Liver (tissue), 9 donors: ENCODE results near the gene OTUD5. TPM values are rescaled to one million over a fixed set of nuclear protein-coding genes. Genes with fewer than 3 reads are reported as not detected.
A peak's percentile ranks its signal among the peaks of the same experiment; 100 is the strongest.

Experiments used
- DNase-seq: peaks from one replicate; pipeline ENCODE4 v3.0.0-alpha.2; 2017; ENCODE audit warnings: low spot score
- H3K27ac ChIP-seq, 2 donors: one replicate each; pipeline ENCODE4 v1.7.0; 2013; ENCODE audit warnings: inconsistent platforms in 2 of 2, low read length in 2 of 2, control low read depth in 1 of 2, low read depth in 1 of 2, mild to moderate bottlenecking in 1 of 2
- H3K27me3 ChIP-seq, 4 donors: one replicate each; pipeline versions ENCODE4 v1.6.1 to v1.7.0; 2013; ENCODE audit warnings: low read length in 3 of 4, inconsistent platforms in 1 of 4, mild to moderate bottlenecking in 1 of 4, moderate library complexity in 1 of 4; ENCODE audit not compliant: control insufficient read depth in 4 of 4, insufficient read depth in 4 of 4
- H3K36me3 ChIP-seq, 4 donors: one replicate each; pipeline versions ENCODE4 v1.6.1 to v1.7.0; 2013; ENCODE audit warnings: low read length in 3 of 4, mild to moderate bottlenecking in 3 of 4, low read depth in 1 of 4, moderate library complexity in 1 of 4; ENCODE audit not compliant: control insufficient read depth in 4 of 4, insufficient read depth in 3 of 4
- H3K4me1 ChIP-seq, 4 donors: one replicate each; pipeline versions ENCODE4 v1.6.1 to v1.7.0; 2013; ENCODE audit warnings: low read length in 3 of 4, mild to moderate bottlenecking in 3 of 4, moderate library complexity in 1 of 4; ENCODE audit not compliant: control insufficient read depth in 4 of 4, insufficient read depth in 4 of 4
- H3K4me3 ChIP-seq, 3 donors: one replicate each; pipeline versions ENCODE4 v1.6.1 to v1.7.0; 2013; ENCODE audit warnings: low read length in 3 of 3, control low read depth in 1 of 3, low read depth in 1 of 3, mild to moderate bottlenecking in 1 of 3
- H3K9ac ChIP-seq, 2 donors: one replicate each; pipeline ENCODE4 v1.7.0; 2013; ENCODE audit warnings: low read length in 2 of 2, mild to moderate bottlenecking in 2 of 2, moderate library complexity in 2 of 2, control low read depth in 1 of 2, low read depth in 1 of 2
- H3K9me3 ChIP-seq, 4 donors: one replicate each; pipeline versions ENCODE4 v1.6.1 to v1.7.0; 2013; ENCODE audit warnings: low read length in 3 of 4; ENCODE audit not compliant: control insufficient read depth in 4 of 4
- EGR1 ChIP-seq, 2 donors: IDR thresholded peaks; 2 replicates each; pipeline ENCODE4 v1.6.1; 2016 to 2018; ENCODE audit warnings: antibody characterized with exemption in 2 of 2, low read depth in 2 of 2
- HNF4A ChIP-seq, 2 donors: conservative IDR thresholded peaks; 2 replicates each; pipeline ENCODE4 v1.6.1; 2016; ENCODE audit warnings: antibody characterized with exemption in 2 of 2, mild to moderate bottlenecking in 2 of 2
- HNF4G ChIP-seq: IDR thresholded peaks from 2 replicates; pipeline ENCODE4 v1.6.1; 2016; ENCODE audit warnings: antibody characterized with exemption
- JUND ChIP-seq, 2 donors: IDR thresholded peaks; 2 replicates each; pipeline ENCODE4 v1.6.1; 2016; ENCODE audit warnings: antibody characterized with exemption in 2 of 2
- NR2F2 ChIP-seq: IDR thresholded peaks from 2 replicates; pipeline ENCODE4 v1.6.1; 2016; ENCODE audit warnings: antibody characterized with exemption
- RAD21 ChIP-seq, 2 donors: IDR thresholded peaks; 2 replicates each; pipeline ENCODE4 v1.6.1; 2016; ENCODE audit warnings: antibody characterized with exemption in 2 of 2, mild to moderate bottlenecking in 2 of 2
- RXRA ChIP-seq, 2 donors: IDR thresholded peaks; 2 replicates each; pipeline ENCODE4 v1.6.1; 2017 to 2018; ENCODE audit warnings: antibody characterized with exemption in 2 of 2, mild to moderate bottlenecking in 1 of 2
- SP1 ChIP-seq: IDR thresholded peaks from 2 replicates; pipeline ENCODE4 v1.6.1; 2018; ENCODE audit warnings: antibody characterized with exemption, mild to moderate bottlenecking
- TAF1 ChIP-seq: conservative IDR thresholded peaks from 2 replicates; pipeline ENCODE4 v1.6.1; 2016; ENCODE audit warnings: antibody characterized with exemption, mild to moderate bottlenecking
- WGBS: extraction: QIAGEN DNeasy Blood & Tissue Kit; methylation state at CpG from one replicate; pipeline ENCODE4 v1.1.7; 2013; 5-methylcytosine and 5-hydroxymethylcytosine counted together
- polyA plus RNA-seq, 2 donors: library from polyadenylated mRNA; stranded (reverse) in 1 of 2; unstranded in 1 of 2; fragments of 200-250 nt in 1 of 2; fragments of >200 nt in 1 of 2; fragmentation: Nextera tagmentation in 1 of 2; extraction: Ambion mirVana in 1 of 2; gene quantifications; one replicate each; pipeline versions ENCODE4 v1.2.1 to v1.2.3, GENCODE V29; 2013 to 2015
- total RNA-seq, 2 donors: library from RNA; depleted of rRNA; stranded (reverse); fragments of >200 nt; gene quantifications; one replicate each; pipeline ENCODE4 v1.2.3, GENCODE V29; 2014
- TF ChIP-seq, protein P1 (sequence below): IDR thresholded peaks from 2 replicates; pipeline ENCODE4 v1.6.1; 2016; ENCODE audit warnings: antibody characterized with exemption, mild to moderate bottlenecking
- TF ChIP-seq, protein P2 (sequence below): fragments of 150-350 bp; IDR thresholded peaks from 2 replicates; pipeline ENCODE4 v1.5.1; 2017; ENCODE audit warnings: improper control_type of control experiment, low read depth, low read length; ENCODE audit not compliant: missing input control
- TF ChIP-seq, protein P3 (sequence below): IDR thresholded peaks from 2 replicates; pipeline ENCODE4 v1.6.1; 2016; ENCODE audit warnings: antibody characterized with exemption
- TF ChIP-seq, protein P4 (sequence below): IDR thresholded peaks from 2 replicates; pipeline ENCODE4 v1.6.1; 2016; ENCODE audit warnings: antibody characterized with exemption
- TF ChIP-seq, protein P5 (sequence below): IDR thresholded peaks from 2 replicates; pipeline ENCODE4 v1.6.1; 2016; ENCODE audit warnings: antibody characterized with exemption
- donor health status: healthy.
- donor health status: healthy.
- donor health status: healthy.
- donor health status: healthy.
- donor health status: healthy.

OTUD5 gene
- total and polyA plus RNA-seq, 4 donors = 9.3 to 29.3 (median 17.9) TPM

DNA sequence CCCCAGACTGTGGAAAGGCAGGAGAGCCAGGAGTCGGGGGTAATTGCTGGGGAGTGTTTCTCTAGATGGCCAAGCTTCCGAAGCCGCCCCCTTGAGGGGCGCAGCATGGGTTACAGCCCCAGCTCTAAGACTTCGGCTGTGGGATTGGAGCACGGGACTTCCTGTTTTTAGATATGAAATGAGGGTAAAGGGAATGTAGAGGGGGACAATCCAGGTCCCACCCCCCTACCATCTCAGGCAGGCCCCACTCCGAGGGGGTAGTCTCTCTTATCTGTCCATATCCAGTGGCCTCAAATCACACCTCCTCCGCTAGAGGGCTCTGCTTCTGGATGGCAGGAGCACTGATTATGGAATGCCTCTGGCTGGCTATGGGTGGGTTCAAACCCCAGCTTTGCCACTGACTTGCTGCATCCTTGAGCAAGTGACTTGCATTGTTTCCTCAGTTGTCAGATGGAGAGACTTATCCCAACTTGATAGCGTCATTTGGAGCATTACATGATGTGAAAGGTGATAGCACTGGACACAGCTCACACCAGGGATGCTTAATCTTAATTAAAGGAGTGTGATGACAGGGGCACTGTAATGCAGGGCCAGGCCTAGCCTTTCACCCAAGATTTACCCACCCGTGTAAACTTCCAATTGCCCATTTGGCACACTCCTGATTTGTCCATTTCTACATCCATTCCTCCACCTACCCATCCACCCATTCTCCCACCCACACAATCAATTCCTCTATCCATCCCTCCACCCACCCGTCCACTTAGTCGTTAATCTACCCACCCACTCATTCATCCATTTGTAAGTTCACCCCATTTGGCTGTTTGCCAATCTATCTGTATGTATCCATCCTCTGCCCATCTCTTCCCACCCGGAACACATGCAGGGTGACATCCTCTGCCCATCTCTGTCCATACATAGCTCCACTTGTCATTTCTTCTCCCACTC is 15.1 kb upstream of the OTUD5 start:
- Histone ChIP-seq H3K4me1 (peaks cover 3 to 8% (median 4%) of the 10 kb centered on the region in 4 donors), H3K4me3 (no peak overlapping the region), H3K27ac (no peak overlapping the region), H3K36me3 (peaks cover 2 to 19% (median 10%) of the 10 kb centered on the region in 4 donors), H3K27me3 (no peaks in the 10 kb centered on the region), H3K9ac (no peak overlapping the region), H3K9me3 (no peaks in the 10 kb centered on the region)
- no peak for DNase-seq
- TF ChIP-seq HNF4A (conservative IDR thresholded peaks at IDR 0.05) (no peak), JUND (IDR thresholded peaks at IDR 0.05) (no peak), SP1 (no peak), NR2F2 (no peak), TAF1 (no peak), HNF4G (no peak), RAD21 (IDR thresholded peaks at IDR 0.05) (peak; percentile 59 to 75), EGR1 (IDR thresholded peaks at IDR 0.05; ENCODE audit: low read depth in 2 of 2) (no peak), RXRA (IDR thresholded peaks at IDR 0.05) (no peak)
- TF ChIP-seq, protein P1, sequence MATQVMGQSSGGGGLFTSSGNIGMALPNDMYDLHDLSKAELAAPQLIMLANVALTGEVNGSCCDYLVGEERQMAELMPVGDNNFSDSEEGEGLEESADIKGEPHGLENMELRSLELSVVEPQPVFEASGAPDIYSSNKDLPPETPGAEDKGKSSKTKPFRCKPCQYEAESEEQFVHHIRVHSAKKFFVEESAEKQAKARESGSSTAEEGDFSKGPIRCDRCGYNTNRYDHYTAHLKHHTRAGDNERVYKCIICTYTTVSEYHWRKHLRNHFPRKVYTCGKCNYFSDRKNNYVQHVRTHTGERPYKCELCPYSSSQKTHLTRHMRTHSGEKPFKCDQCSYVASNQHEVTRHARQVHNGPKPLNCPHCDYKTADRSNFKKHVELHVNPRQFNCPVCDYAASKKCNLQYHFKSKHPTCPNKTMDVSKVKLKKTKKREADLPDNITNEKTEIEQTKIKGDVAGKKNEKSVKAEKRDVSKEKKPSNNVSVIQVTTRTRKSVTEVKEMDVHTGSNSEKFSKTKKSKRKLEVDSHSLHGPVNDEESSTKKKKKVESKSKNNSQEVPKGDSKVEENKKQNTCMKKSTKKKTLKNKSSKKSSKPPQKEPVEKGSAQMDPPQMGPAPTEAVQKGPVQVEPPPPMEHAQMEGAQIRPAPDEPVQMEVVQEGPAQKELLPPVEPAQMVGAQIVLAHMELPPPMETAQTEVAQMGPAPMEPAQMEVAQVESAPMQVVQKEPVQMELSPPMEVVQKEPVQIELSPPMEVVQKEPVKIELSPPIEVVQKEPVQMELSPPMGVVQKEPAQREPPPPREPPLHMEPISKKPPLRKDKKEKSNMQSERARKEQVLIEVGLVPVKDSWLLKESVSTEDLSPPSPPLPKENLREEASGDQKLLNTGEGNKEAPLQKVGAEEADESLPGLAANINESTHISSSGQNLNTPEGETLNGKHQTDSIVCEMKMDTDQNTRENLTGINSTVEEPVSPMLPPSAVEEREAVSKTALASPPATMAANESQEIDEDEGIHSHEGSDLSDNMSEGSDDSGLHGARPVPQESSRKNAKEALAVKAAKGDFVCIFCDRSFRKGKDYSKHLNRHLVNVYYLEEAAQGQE = no peak
- TF ChIP-seq, protein P2, sequence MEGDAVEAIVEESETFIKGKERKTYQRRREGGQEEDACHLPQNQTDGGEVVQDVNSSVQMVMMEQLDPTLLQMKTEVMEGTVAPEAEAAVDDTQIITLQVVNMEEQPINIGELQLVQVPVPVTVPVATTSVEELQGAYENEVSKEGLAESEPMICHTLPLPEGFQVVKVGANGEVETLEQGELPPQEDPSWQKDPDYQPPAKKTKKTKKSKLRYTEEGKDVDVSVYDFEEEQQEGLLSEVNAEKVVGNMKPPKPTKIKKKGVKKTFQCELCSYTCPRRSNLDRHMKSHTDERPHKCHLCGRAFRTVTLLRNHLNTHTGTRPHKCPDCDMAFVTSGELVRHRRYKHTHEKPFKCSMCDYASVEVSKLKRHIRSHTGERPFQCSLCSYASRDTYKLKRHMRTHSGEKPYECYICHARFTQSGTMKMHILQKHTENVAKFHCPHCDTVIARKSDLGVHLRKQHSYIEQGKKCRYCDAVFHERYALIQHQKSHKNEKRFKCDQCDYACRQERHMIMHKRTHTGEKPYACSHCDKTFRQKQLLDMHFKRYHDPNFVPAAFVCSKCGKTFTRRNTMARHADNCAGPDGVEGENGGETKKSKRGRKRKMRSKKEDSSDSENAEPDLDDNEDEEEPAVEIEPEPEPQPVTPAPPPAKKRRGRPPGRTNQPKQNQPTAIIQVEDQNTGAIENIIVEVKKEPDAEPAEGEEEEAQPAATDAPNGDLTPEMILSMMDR = peak; percentile 40
- TF ChIP-seq, protein P3, sequence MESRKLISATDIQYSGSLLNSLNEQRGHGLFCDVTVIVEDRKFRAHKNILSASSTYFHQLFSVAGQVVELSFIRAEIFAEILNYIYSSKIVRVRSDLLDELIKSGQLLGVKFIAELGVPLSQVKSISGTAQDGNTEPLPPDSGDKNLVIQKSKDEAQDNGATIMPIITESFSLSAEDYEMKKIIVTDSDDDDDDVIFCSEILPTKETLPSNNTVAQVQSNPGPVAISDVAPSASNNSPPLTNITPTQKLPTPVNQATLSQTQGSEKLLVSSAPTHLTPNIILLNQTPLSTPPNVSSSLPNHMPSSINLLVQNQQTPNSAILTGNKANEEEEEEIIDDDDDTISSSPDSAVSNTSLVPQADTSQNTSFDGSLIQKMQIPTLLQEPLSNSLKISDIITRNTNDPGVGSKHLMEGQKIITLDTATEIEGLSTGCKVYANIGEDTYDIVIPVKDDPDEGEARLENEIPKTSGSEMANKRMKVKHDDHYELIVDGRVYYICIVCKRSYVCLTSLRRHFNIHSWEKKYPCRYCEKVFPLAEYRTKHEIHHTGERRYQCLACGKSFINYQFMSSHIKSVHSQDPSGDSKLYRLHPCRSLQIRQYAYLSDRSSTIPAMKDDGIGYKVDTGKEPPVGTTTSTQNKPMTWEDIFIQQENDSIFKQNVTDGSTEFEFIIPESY = no peak
- TF ChIP-seq, protein P4, sequence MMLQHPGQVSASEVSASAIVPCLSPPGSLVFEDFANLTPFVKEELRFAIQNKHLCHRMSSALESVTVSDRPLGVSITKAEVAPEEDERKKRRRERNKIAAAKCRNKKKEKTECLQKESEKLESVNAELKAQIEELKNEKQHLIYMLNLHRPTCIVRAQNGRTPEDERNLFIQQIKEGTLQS = no peak
- TF ChIP-seq, protein P5, sequence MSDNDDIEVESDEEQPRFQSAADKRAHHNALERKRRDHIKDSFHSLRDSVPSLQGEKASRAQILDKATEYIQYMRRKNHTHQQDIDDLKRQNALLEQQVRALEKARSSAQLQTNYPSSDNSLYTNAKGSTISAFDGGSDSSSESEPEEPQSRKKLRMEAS = no peak
- WGBS = 19% methylated on average over 13 of the region's 13 CpGs
